Measurements from ENCODE around the gene TMEM181. TPM values are rescaled to one million over a fixed set of nuclear protein-coding genes. Genes with fewer than 3 reads are reported as not detected.

Gene TMEM181
- total RNA-seq, 2 experiments from 2014 or later = 10.0 to 10.1 TPM

DNA sequence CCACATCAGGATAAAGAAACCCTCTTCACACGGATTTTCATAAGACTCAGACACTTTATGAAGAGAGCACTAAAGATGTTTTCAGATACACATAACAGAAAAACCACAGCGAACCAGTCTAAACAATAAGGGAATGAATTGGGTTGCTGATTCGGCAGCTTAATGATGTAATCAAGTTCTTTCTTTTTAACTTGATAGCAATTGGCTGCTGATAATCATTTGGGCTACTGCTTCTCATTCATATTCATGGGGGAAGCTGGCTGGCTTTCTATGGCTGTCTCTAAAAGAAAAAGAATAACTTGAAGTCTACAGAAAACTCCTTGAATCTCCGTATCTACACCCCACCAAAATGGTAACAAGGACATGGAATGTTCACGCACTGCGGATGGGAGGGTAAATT, 20.0 kb upstream of the TMEM181 start:
- DNase-seq (no peak), ATAC-seq (no peak)
- Mint-ChIP-seq H3K27me3 (peaks cover 38% of the 10 kb centered on the region), H3K4me1 (ENCODE audit: low read depth) (peaks cover 3% of the 10 kb centered on the region), H3K27ac (no peak overlapping the region), H3K4me3 (no peak overlapping the region), H3K36me3 (ENCODE audit: low read depth) (no peaks in the 10 kb centered on the region), H3K9me3 (no peaks in the 10 kb centered on the region)
- ChIA-PET CTCF (interaction anchor here (0.9 to 1.4 kb wide), 3 partner anchors 10 to 325 kb away, joined by 3 read pairs; no protein-coding TSS in a partner anchor), POLR2A (no interaction called here)
- intact Hi-C loops (cut with micrococcal nuclease) = no loop called here
- TF ChIP-seq, protein P1, sequence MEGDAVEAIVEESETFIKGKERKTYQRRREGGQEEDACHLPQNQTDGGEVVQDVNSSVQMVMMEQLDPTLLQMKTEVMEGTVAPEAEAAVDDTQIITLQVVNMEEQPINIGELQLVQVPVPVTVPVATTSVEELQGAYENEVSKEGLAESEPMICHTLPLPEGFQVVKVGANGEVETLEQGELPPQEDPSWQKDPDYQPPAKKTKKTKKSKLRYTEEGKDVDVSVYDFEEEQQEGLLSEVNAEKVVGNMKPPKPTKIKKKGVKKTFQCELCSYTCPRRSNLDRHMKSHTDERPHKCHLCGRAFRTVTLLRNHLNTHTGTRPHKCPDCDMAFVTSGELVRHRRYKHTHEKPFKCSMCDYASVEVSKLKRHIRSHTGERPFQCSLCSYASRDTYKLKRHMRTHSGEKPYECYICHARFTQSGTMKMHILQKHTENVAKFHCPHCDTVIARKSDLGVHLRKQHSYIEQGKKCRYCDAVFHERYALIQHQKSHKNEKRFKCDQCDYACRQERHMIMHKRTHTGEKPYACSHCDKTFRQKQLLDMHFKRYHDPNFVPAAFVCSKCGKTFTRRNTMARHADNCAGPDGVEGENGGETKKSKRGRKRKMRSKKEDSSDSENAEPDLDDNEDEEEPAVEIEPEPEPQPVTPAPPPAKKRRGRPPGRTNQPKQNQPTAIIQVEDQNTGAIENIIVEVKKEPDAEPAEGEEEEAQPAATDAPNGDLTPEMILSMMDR (IDR thresholded peaks at IDR 0.05) = no peak

DNA sequence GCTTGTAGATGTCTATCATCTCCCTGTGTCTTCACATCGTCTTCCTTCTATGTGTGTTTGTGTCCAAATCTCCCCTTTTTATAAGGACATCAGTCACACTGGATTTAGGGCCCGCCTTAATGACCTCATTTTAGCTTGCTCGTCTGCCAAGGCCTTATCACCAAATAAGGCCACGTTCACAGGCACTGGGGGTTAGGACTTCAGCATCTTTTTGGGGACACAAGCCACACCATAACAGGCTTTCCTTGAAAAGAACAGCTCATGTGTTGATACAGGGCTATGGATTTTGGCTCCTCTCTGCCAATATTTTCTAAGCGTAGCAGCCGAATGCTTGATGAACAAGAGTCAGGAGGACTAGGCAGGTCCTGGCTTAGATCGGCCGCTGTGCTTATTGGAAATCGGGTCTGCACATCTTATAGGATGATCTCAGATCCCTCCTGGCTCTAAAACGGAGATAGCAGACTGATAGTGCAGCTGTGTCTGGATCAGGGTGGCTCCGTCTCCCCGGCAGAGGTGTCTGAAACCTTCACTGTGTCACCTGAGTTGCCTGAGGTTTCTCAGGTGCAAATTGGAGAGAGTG, 16.2 kb upstream of the TMEM181 start:
- peaks cover 18% of the 10 kb centered on the region for H3K27me3 Mint-ChIP-seq
- H3K36me3 Mint-ChIP-seq (ENCODE audit: low read depth) = no peaks in the 10 kb centered on the region
- POLR2A ChIA-PET = interaction anchor here (1.1 kb wide), 1 partner anchor 60 kb away, joined by 3 read pairs; no protein-coding TSS in a partner anchor
- H3K27ac Mint-ChIP-seq = no peak overlapping the region
- no peaks in the 10 kb centered on the region for H3K9me3 Mint-ChIP-seq
- TF ChIP-seq, protein P1 (IDR thresholded peaks at IDR 0.05) = no peak
- DNase-seq (no peak), ATAC-seq (no peak)
- intact Hi-C loops (cut with micrococcal nuclease) = no loop called here
- no peak overlapping the region for H3K4me3 Mint-ChIP-seq
- CTCF ChIA-PET = no interaction called here
- no peaks in the 10 kb centered on the region for H3K4me1 Mint-ChIP-seq (ENCODE audit: low read depth)

DNA sequence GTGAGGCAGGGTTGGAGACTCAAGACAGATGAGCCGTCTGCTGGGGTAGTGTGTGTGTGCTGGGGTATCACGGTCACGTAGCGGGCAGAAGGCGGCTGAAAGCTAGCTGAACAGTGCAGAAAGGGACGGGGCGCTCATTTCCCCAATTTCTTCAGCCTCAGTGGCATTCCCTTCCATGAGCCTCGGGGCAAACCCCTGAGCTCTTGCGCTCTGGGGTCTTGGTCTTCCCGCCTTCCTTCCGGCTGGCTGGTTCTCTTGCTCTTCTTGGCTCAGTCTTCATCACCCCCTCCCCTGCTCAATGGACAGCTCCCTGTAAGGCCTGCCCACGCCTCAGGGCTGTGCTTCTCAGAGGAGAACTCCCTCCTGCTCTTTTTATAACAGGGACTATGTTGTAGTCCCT, 15.5 kb upstream of the TMEM181 start:
- CTCF ChIA-PET = no interaction called here
- H3K4me3 Mint-ChIP-seq = no peak overlapping the region
- TF ChIP-seq, protein P1 (IDR thresholded peaks at IDR 0.05) = no peak
- H3K36me3 Mint-ChIP-seq (ENCODE audit: low read depth) = no peaks in the 10 kb centered on the region
- DNase-seq (no peak), ATAC-seq (no peak)
- no peak overlapping the region for H3K27ac Mint-ChIP-seq
- H3K9me3 Mint-ChIP-seq = no peaks in the 10 kb centered on the region
- intact Hi-C loops (cut with micrococcal nuclease) = no loop called here
- H3K27me3 Mint-ChIP-seq = peaks cover 14% of the 10 kb centered on the region
- no peaks in the 10 kb centered on the region for H3K4me1 Mint-ChIP-seq (ENCODE audit: low read depth)
- POLR2A ChIA-PET = interaction anchor here (1.1 kb wide), 1 partner anchor 59 kb away, joined by 3 read pairs; no protein-coding TSS in a partner anchor

DNA sequence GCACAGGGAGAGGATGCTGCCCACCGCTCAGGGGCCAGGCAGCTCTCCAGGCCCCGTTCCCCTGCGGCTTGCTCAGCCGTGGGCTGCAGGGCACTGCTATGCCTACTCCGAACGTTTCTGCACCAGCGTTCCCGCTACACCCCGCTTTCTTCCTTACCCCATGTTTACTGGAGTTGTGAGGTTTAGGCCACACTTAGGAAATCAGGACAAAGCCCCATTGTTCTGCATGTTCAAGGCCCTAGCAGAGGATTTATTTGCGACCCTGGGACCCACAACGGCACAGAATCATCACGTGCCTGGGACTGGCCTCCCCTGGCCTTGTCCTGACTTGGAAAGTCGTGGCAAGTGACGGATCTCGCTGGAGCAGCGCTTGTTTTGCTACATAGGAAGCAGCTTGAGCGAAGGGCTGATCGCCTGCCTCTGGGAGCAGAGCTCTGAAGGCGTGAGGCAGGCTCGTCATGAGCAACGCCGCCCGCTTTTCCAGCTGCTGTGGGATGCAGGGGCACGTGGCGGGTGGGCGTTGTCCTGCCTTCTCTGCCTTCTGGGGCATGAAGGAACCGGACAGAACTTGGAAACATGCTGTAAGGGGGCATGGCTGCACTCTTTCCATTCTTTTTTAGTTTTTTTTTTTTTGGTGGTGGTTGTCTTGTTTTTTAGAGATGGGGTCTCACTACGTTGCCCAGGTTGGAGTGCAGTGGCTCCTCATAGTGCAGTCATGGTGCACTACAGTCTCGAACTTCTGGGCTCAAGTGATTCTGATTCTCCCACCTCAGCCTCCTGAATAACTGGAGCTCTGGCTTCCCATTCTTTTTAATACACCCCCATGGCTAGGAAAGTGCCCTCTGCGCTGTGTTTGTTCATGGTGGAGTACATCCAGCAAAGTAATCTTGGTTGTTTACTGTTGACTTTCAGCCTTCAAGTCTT, 14.6 kb upstream of the TMEM181 start:
- TF ChIP-seq, protein P1 (IDR thresholded peaks at IDR 0.05) = no peak
- POLR2A ChIA-PET = interaction anchor here (1.7 kb wide), 1 partner anchor 10 kb away, joined by 5 read pairs; no protein-coding TSS in a partner anchor
- no peak overlapping the region for H3K27ac Mint-ChIP-seq
- CTCF ChIA-PET = no interaction called here
- no peak for ATAC-seq
- DNase-seq = no peak
- H3K9me3 Mint-ChIP-seq = no peaks in the 10 kb centered on the region
- H3K4me3 Mint-ChIP-seq = no peak overlapping the region
- H3K4me1 Mint-ChIP-seq (ENCODE audit: low read depth) = no peaks in the 10 kb centered on the region
- H3K36me3 Mint-ChIP-seq (ENCODE audit: low read depth) = no peaks in the 10 kb centered on the region
- intact Hi-C loops (cut with micrococcal nuclease) = no loop called here
- H3K27me3 Mint-ChIP-seq = peaks cover 7% of the 10 kb centered on the region
